ENCODE measurements around the gene ARMC8. TPM values are rescaled to one million over a fixed set of nuclear protein-coding genes. Genes with fewer than 3 reads are reported as not detected.

ARMC8 gene
- total and polyA plus RNA-seq, 8 donors: 7.6 to 21.1 (median 16.9) TPM

DNA sequence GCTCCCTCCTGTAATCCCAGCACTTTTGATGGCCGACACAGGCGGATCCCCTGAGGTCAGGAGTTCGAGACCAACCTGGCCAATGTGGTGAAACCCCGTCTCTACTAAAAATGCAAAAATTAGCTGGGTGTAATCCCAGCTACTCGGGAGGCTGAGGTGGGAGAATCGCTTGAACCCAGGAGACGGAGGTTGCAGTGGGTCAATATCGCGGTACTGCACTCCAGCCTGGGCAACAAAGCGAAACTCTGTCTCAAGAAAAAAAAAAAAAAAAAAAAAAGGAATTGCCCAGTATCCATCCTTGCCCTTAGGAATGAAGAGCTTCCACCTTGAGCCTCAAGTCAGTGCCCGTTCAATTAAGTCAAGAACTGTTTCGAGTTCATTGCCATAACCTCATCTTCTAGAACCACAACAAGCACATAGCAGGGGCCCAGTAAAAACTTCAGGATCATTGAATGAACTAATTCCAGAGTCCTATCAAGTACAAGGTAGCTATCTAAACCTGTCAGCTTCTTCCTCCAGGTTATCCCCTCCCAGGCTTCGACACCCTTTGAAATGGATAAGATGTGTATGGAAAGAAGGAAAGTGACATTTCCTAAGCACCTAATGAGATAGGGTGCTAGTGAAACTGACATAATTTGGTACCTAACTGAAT lies 13.2 kb upstream of the ARMC8 start:
- ATAC-seq (peak in 1 of 4 donors; percentile 11), DNase-seq (no peak), FAIRE-seq (no peak)
- Histone ChIP-seq H3K27ac (peak overlapping the region; percentile 51 to 83 (median 80)), H3K4me3 (peak overlapping the region; percentile 56 to 84 (median 70)), H3K27me3 (no peaks in the 10 kb centered on the region), H3K4me1 (peaks cover 0 to 17% (median 0%) of the 10 kb centered on the region in 3 donors), H3K36me3 (peaks cover 0 to 6% (median 0%) of the 10 kb centered on the region in 3 donors), H3K9me3 (no peaks in the 10 kb centered on the region)
- WGBS, 2 donors: 51 to 56% methylated on average over 13 of the region's 13 CpGs
- TF ChIP-seq, protein P1, sequence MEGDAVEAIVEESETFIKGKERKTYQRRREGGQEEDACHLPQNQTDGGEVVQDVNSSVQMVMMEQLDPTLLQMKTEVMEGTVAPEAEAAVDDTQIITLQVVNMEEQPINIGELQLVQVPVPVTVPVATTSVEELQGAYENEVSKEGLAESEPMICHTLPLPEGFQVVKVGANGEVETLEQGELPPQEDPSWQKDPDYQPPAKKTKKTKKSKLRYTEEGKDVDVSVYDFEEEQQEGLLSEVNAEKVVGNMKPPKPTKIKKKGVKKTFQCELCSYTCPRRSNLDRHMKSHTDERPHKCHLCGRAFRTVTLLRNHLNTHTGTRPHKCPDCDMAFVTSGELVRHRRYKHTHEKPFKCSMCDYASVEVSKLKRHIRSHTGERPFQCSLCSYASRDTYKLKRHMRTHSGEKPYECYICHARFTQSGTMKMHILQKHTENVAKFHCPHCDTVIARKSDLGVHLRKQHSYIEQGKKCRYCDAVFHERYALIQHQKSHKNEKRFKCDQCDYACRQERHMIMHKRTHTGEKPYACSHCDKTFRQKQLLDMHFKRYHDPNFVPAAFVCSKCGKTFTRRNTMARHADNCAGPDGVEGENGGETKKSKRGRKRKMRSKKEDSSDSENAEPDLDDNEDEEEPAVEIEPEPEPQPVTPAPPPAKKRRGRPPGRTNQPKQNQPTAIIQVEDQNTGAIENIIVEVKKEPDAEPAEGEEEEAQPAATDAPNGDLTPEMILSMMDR (IDR thresholded peaks at IDR 0.05): no peak
- intact Hi-C loops (cut with DNase I): no loop called here

DNA sequence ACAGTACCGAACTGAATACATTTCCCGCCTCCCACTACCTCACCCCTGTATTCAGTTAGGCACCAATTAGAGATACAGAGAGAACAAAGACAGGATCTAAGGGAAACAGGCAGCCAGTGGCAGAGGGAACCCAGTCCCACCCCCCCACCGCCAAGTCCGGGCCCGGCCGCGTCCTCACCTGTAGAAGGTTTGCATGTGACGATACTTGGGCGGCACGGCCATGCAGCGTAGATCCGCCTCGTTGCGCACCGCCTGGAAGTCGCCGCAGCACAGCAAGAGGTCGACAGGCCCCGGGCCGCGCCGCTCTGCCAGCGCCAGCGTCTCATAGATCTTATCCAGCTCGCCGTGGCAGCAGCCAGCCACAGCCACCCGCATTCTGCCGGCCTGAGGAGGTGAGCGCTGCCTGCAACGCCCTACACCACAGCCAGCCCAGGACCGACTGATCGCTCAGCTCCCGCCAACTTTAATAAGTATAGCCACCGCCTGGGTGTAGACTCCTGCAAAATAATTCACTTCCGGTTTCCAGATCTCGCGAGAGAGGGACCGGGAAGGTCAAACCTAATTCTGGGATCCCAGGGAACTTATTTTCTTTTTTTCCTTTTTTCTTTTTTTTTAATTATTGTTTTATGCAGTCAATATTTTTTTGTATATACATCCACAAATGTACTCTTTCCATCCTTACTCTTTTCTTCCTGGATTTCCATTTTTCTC lies 12.5 kb upstream of the ARMC8 start, which contains the start of gene DBR1:
TSS of gene DBR1 (minus strand) at position 501 of the 711 bp plus-strand sequence. CDS start at position 375, 126 bp downstream.
- Histone ChIP-seq H3K27me3 (no peaks in the 10 kb centered on the region), H3K9me3 (no peaks in the 10 kb centered on the region), H3K36me3 (no peaks in the 10 kb centered on the region), H3K4me3 (peak within 1 kb of the TSS; percentile 56 to 84 (median 70)), H3K27ac (peak within 1 kb of the TSS; percentile 51 to 83 (median 80)), H3K4me1 (peaks cover 0 to 17% (median 0%) of the 10 kb centered on the region in 3 donors)
- ATAC-seq: peak; percentile 94 to 98 (median 96)
- intact Hi-C loops (cut with DNase I): no loop called here
- FAIRE-seq: peak; percentile 81
- WGBS, 2 donors: 0 to 1% methylated on average over 38 of the region's 38 CpGs
- TF ChIP-seq, protein P1 (IDR thresholded peaks at IDR 0.05): no peak
- peak; percentile 68 to 89 (median 82) for DNase-seq

DNA sequence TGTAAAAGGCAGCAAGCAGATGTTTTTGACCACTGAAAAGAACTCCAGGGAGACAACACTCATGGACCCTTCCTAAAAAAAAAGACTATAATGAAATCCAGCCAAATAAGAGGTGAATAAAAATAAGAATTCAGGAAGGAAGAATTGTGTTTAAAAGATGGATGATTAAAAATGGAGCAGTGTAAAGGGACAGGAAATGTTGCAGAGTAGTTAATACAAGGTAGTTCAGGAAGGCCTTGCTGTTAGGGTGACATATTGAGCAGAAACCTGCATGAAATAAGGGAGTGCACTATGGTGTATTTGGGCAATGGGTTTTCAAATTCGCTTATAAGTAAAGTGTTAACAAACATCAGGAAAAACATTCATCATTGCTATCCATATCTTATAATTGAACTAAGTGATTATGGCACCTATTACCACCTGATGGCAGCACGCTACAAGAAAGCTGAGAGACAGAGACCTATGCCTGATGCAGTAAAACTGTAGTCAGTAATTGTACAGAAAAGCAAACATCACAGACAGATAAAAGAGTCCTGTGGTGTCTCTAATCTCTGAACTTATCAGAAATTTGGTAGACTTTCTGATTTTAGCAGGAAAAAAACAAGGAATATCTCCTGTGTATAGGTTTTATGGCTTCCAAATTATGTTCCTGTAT lies 6.6 kb upstream of the ARMC8 start:
- ATAC-seq: peak in 3 of 4 donors; percentile 85 to 91 (median 86)

DNA sequence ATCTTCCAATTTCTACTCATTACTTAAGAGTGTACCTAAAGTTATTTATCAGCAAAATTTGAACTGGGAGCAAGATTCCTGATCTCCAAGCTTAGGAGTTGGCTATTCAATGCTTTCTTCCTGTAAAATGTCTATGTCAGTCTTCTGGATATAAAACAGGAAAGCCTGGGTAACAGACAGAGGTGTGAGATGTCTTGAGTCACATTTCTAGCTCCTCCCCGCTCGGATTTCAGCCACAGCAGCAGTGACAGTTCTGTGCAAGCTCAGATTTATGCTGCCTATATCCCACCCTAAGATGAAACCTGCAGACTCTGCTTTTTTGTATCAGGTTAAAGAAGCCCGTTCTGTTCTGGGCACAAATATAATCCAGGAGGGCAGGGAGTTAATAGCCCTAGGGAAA lies 2.1 kb upstream of the ARMC8 start:
- intact Hi-C loops (cut with DNase I): no loop called here
- WGBS, 2 donors: 45 to 59% methylated on average over 3 of the region's 3 CpGs

More for the DNA sequence above, 6.6 kb upstream of the ARMC8 start:
- FAIRE-seq: no peak
- intact Hi-C loops (cut with DNase I): no loop called here
- no peaks in the 10 kb centered on the region for H3K4me1 ChIP-seq
- H3K4me3 ChIP-seq: no peak overlapping the region
- no peaks in the 10 kb centered on the region for H3K27me3 ChIP-seq
- H3K9me3 ChIP-seq: no peaks in the 10 kb centered on the region
- WGBS, 2 donors: 2 to 5% methylated on average over 2 of the region's 2 CpGs
- peak in 1 of 6 donors; percentile 21 for DNase-seq
- no peaks in the 10 kb centered on the region for H3K36me3 ChIP-seq
- TF ChIP-seq, protein P1 (IDR thresholded peaks at IDR 0.05): peak in 1 of 4 donors; percentile 20
- no peak overlapping the region for H3K27ac ChIP-seq

More for the DNA sequence above, 2.1 kb upstream of the ARMC8 start:
- Histone ChIP-seq H3K36me3 (no peaks in the 10 kb centered on the region), H3K4me3 (no peak overlapping the region), H3K4me1 (peaks cover 0 to 20% (median 11%) of the 10 kb centered on the region in 3 donors), H3K9me3 (no peaks in the 10 kb centered on the region), H3K27ac (no peak overlapping the region), H3K27me3 (no peaks in the 10 kb centered on the region)
- TF ChIP-seq, protein P1 (IDR thresholded peaks at IDR 0.05): no peak
- no peak for FAIRE-seq
- ATAC-seq: no peak
- DNase-seq: no peak
